NCI-H748 treated with DMSO at 0.1 percent for 48 hours (cell line): ENCODE results near the gene ACOX2.
"Not testable (repeated sequence)": the region's sequence is repeated elsewhere in the genome, so short reads cannot be mapped to it uniquely, and the experiment has no call there.

Experiments
- DNase-seq: peaks from one replicate; lab custom pipeline; 2025; lab: John Stamatoyannopoulos, UW

The ACOX2 gene

DNA sequence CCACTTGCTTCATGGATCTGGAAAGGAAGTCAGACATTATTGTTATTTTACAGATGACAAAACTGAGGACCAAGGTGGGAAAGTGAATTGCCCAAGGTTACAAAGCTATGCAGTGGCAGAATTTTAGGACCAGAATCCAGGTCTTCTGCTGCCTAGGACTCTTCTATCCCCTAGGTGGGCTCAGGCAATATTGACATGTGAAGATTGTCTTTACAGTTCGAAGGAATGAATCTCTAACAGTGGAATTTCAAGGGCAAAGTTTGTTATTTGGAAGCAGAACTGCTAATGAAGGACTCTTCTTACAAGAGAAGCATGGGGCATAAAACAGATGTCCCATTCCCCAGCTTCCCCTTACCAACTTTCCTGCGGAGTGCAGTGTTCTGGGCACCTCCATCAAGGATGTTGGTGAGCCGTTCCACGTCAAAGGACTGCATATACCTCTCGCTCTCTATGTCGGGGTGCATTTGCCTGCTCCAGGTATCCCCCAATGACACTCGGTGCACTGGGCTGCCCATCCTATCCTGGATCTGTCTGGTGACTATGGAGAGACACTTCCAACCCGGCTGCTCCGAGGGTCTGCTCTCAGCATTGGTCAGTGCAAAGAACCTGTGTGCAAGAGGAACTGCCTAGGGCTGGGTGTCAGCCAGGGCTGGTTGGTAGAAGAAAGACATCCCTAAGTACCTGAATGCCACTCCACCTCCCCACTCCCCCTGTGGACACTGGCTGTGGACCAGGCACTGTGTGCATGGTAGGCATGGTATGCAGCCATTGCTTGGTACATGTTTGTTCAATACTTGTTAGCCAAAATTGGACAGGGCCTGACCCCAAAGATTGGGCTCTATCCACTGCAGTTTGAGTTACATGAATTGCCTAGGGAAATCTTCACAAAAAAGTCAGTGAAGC is 2.1 kb downstream of the ACOX2 start:
- DNase-seq, result no peak

DNA sequence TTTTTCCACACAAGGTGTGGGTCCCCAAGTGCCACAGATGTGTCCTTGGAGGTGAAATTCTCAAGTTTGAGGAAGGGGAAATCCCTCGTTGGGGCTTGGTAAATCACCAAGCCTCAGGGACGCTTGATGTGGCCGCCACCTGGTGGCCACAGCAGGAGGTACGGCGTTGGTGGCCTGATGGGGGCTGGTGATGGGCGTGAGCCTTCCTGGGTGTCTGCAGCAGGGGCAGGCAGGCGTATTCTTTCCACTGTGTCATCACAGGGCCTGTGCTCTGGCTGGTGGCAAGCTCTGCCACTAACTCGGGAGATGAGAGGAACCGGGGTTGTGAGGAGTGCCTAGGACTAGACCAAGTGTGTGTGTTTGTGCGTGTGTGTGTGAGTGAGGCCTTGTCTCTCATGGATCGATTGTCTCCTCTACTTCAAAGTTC is 4.2 kb downstream of the ACOX2 start:
- DNase-seq, result no peak

DNA sequence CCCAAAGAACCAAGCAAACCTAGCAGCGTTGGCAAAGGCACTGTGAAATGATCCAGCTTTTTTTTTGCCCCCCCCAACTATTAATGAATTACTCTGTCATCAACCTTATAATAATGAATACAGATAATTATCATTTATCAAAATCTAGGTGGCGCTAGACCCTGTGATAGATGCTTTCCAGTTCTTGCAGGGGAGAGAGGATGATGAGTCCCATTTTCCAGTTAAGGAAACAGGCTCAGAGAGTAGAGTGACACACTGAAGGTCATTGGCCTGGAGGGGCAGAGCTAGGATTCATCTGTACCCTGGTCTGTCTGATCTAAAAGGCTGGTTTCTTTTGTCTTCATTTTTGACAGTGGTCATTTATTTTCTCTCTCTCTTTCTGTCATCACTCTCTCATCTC is 5.0 kb downstream of the ACOX2 start:
- DNase-seq, result no peak

DNA sequence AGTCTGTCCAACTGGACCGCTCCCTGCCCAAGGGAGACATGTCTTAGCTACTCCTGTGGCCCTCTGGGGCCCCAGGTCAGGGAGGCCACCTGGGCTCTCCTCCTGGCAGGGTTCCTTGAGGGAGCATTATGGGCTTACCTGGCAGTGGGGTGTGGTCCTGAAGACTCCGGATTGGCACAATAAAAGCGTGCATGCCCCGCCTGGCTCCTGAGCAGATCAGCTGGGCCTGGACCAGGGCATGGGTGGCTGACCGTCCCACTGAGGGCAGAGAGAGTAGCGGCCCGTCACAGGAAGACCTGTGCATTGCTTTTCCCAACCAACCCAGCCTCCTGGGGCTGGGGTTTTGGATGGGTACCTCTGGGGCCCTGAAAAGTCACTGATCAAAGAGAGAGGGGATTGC is 5.4 kb downstream of the ACOX2 start:
- DNase-seq, result no peak

DNA sequence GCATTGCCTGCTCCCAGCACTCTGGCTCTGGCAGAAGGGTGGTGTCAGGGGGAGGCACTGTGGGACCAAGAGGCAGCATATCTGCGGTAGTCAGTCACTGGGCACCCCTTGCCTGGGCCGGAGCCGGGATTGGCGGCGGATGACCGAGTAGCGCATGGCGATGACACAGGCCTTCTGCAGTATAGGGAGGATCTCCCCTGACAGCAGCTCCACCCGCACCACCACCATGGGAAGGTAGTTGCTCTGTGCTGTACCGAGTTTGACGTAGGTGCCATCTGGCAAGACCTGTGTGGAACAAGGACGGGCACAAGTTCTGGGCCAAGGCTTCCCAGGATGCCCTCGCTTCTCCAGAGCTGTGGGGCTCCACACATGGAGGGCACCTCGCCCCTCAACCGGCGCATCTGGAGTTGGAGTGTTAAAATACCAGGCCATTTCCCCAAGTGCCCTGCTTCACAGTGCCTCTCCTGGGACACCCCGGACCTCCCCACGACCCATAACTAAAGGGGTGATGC is 6.6 kb downstream of the ACOX2 start:
- DNase-seq, result no peak

DNA sequence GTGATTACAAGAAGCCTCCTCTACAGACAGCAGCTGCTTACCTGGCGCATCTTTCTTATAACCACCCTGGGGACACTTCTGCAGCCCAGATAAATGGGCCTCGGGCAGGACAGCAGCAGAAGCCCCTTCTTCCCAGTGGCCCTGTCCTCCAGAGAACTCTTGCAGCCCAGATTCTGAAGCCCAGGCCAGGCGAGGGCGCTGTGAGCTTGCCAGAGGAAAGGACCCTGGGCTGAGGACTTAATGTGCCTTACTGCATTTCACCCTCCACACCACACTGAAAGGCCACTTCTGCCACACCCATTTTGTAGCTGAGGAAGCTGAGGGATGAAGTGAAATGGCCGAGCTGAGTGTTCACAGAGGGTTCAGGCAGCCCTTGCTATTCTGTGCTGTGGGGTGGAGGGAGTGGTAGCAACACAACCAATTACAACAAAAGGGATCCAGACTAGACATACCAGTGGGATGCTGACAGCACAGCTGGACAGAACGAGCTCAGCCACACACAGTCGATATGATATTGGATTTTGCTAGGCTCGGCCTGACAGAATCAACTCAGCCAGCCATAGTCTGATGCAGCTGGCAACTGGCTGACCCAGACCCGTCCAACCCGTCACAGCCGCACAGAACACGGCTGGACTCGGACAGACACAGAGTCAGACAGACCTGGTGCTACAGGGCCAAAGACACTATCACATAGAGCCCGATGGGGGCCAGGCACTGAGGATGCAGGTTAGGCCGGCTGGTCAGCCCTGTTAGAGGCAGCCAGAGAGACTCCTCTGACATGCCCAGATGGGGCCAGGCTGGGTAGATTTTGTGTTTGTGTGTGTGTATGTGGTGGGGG is 7.3 kb downstream of the ACOX2 start:
- peak; percentile 6 for DNase-seq

DNA sequence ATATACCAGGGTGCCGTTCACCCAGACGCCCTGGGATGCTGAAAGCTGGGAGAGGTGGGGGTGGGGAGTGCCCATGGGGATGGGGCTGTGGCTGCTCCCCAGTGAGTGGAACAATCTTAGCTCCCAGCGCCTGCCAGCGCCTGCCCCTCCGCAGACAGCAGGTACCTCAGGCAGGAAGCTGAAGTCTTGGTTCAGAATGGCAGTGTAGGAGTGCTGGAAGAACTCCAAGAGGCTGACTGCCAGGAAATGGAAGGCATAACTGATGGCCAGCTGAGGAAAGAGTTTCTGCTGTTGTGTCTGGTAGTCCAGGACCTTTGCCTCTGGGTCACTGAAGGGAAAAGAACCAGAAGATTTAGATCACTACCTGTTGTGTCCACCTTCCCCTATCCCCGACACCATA is 8.4 kb downstream of the ACOX2 start:
- no peak for DNase-seq

DNA sequence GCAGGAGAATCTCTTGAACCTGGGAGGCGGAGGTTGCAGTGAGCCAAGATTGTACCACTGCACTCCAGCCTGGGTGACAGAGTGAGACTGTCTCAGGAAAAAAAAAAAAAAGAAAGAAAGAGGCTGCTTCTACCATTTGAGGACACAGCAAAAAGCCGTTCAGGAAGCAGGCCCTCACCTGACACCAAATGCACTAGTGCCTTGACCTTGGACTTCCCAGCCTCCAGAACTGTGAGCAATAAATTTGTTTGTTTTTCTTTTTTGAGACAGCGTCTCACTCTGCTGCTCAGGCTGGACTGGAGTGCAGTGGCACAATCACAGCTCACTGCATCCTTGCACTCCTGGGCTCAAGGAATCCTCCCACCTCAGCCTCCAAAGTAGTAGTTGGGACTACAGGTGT is 9.6 kb downstream of the ACOX2 start:
- not testable (repeated sequence) for DNase-seq

DNA sequence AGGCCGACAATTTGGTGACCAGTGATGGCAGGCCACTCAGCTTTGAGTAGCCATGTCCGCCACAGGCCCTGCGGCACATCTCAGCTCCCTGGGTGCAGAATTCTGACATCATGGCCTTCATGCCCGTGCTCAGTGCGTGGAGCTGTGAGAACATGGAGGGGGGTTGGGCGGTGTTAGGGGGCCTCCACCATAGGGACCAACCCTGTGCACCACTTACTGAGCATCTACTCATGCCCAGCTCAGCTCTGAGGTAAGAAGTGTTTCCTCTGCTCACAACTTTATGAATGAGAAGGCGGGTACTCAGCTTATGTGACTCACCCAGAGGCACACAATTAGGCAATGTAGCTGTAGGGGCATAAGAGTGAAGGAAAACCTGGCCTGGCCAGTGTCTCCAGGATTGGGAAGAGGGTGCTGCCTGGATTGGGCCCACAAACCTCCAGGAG is 10.5 kb downstream of the ACOX2 start:
- no peak for DNase-seq

DNA sequence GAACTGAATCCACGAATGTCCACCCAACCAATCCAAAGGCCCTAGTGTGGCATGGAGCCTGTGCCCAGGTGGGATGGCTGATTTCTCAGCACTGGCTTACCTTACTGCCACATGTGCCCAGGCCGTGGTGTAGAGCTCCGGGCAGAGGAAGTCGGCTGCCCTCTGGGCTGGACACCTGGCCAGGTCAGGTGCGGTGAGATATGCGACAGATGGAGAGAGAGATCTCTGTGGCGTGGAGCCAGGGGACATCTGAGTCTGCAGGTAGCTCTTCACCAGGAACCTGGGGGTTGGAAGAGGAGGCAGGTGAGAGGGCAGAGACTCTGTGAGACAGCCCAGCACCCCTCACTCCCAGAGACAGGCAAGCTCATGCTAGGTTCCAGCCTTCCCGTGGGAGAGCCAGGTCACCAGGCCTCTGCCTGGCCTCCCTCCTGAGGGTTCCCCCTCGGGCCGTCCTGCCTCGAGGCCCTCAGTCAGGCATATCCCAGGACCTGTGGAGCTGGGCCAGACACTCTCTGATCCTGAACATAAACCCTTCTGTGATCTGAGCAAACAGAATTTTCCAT is 12.6 kb downstream of the ACOX2 start:
- no peak for DNase-seq

DNA sequence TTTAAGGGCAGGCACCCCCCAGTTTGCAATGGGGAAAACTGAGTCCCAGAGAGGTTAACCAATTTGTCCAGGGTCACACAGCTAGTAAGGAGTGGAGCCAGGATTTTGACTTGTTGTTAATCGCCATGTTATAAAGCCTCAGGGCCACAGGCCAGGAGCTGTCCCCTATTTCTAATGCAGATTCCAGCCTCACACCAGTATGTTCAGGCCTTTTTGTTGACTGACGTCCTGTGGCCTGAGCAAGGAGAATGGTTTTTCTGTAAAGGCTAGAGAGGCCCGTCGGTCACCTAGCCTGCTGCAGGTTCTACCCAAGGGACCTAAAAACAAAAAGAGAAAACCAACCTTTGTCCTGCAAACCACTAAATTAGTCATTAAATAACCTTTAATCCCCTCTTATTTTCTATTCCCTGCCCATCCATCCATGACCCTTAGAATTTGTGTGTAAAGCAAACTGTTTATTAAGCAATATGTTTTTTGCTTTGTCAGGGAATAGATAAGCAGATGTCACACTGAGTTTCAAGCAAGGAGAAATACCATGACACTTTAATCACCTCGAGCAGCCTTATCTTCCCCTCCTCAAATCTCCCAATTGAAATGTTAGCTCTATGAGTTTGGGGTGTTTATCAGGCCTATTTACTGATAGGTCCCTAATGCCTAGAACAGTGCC is 14.1 kb downstream of the ACOX2 start:
- no peak for DNase-seq

DNA sequence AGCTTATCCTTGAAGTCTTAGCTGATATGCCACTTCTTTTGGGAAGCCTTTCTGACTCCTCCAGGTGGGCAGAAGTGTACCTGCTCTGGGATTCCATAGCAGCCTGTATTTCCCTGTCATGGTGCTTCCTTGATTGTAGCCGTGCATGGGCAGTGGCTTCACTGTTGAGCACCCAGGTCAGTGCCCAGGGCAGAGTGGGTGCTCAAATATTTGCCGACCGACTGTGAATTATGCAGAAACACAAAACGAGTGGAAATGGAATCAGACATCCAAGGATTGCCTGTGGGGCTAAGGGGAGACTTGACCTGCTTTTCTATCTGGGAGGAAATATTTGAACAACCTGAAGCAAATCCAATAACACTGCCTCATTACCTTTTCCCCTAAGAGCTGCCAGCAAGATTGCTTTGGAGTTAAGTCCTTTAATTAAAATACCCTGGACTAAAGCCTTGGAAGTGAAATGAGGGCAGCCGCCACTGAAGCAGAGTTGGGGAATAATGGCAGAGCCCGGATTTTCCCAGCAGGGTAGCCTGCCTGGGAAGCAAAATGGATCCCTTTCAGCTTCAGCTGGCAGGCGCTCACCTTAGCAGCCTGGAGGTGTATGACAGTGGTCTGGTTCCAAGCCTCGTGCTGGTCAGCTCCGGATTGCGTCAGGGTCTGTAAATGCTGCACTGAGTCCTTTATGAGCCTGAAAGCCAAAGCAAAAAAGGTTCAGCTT is 14.9 kb downstream of the ACOX2 start:
- DNase-seq, result no peak

DNA sequence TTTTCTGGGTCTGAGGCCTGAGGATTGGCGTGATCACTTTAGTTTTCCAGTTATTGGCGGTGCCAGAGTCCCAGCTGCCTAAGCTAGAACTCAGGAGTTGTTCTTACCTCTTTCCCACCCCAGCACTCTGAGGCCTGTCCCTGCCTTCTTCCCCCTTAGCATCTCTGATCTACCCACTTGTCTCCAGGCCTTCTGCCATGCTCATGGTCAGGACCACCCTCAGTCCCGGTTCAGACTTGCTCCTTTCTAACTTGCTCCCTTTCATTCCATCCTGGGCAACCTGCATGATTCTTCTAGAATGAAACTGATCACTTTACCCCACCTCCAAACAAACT is 15.7 kb downstream of the ACOX2 start:
- DNase-seq, result no peak

DNA sequence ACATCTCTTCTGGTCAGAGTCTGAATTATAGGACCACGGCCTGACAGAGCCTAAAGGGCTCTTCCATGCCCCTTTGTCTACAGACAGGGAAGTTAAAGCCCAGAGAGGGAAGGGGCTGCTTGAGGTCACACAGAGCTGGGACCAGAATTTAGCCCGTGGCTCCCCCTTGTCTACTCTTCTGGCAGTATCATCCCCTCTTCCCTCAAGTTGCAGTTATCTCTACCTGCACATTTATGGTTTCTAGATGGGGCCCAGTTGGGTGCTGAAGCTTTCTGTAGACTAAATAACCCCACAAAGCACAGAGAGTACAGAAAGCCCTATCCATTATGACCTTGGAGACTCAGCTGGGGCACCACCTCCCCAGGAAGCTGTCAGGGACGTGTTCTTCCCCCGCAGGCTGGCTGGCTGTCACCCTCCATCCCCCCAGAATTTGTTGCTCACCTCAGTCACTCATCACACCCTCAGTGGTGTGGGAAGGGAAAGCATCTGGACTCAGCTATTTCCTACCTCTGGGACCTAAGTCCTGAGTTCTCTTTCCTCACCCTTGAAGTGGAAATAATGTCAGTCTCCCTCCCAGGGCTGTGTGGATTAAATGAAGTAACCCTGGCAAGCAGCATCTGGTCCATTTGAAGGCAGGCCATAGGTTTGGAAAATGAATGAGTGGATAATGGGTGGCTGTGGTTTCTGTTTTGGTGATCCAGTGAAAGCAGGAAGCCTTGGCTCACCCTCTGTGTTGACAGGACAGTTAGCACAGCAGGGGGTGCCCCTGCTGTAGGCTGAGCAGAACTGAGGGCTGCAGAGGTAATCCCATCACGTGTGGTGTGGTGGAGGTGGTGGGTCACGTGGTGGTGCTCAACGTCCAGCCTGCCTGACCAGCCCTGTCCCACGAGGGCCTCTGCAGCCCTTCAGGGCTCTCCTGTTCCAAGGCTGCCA is 16.3 kb downstream of the ACOX2 start:
- DNase-seq, result no peak

DNA sequence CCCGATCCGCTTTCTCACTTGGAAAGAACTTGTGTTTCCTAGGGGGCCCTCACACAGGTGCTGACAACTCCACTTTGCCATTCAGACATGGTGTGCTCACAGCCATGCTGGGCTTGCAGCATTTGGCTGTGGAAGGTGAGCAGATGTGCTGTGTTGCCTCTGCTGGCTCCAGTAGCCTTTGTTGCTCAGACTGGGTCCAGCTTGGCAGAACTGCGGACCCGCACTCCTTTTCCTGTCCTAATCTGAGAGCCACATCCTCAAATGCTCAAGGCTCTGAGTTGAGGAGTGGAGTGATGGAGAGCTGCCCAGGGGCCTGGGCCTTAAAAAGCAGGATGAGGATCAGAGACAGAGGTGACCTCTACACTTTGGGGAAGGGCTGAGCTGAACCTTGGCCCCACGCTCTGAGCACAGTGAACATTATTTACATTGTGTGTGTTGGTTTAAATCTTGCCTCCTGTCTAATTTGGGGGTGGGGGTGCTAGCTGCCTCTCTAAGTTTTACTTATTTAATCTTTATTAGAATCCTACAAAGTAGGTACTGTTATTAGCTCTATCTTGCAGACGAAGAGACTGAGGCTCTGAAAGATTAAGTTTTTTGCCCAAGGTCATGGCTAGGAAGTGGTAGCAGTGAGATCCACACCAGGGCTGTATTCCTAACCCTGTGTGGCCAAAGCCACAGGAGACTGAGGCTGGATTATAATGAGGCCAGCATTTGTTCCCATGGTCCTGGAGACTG is 17.2 kb downstream of the ACOX2 start:
- no peak for DNase-seq

DNA sequence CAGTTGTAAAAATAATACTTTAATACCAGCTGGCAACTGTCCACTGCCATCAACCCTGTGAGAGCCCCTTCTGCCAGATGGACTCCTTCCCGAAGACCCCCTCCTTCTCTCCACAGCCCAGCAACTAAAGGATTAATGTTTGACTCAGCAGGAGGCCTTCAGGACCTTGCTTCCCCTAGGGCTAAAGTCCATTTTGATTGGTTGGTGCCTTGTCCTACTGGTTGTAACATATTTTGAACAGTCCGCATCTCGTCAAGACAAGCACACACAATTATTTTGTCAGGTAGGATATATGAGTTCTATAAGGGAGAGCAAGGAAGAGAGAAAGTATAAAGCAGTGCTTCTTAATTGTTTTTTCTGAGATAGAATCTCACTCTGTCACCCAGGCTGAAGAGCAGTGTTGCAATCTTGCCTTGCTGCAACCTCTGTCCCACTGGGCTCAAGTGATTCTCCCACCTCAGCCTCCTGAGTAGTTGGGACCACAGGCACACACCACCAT is 18.6 kb downstream of the ACOX2 start:
- DNase-seq, result no peak

DNA sequence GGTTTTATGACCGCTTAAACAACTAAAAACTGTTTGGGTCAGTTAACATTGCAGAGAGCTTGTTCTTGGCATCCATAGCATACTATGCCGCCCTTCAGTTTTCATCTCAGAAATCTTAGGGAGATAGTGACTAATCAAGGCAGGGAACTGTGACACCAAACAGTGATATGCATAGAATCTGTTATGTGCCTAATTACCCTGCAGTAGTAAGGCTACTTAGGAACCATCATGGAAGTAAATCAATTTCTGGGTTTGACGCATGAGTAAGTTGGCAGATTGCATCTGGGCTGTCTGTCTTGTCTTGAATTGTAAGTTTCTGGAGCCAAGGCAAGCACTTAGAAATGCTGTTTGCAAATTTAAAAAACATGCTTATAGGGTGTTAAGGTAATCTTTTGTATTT is 22.6 kb downstream of the ACOX2 start:
- no peak for DNase-seq

DNA sequence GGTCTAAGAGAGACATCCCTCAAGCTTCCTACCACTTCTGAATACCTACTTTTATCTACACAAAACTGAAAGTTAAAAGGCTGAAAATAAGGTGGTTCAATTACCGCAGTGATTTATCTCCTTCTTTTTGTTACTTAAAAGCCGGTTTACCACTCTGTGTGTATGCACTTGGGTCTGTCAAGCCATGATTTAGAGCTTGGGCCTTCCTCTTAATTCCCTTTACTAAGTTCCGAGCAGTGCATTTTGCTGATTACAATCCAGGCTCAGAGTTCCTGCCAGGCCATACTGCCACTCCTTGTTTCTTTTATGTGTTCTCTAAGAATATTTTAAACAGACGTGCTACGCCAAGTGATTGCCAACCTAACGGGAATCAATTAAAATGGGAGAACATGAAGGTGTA is 28.6 kb downstream of the ACOX2 start:
- DNase-seq, result no peak

DNA sequence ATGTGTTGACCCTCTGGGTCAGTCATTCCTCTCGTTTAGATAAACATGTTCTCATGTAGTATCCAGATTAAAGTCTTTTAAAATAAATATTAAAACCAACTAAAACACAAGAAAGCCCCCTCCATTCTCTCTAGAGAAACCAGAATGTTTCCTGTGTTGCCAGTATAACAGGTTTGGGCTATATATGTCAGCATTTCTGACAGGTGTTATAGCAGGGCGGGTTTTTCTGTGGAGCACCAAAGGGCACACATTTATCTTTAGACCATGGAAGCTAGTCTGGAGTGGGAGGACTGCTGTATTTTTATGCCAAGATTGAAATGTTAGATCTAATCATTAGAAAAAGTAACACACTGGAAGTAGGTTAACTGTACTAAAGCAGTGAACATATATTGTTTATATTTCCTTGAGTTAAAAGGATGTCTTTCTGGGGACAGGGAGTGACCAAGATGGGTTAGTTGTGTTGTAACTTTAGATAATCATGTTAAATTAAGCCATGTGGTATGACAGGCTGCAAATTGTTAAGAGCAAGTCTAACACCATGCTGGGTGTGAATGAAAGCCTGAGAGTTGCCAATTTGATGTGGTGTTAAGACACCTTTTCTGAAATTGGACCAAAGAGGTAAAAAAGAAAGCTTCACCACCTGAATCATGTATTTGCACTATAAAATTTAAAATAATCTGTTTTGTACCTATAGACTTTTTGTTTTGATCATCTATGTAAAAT is 29.5 kb downstream of the ACOX2 start:
- DNase-seq, result no peak
